Lung (tissue), 12 donors: ENCODE data around the gene NKTR. TPM values are rescaled to one million over a fixed set of nuclear protein-coding genes. Genes with fewer than 3 reads are reported as not detected.
A peak's percentile ranks its signal among the peaks of the same experiment; 100 is the strongest.

Source experiments
- ATAC-seq: fragments of 200-7000 bp; cut with Tn5 transposase; one replicate; pipeline ENCODE4 v1.9.1; 2020; ENCODE audit warnings: moderate number of reproducible peaks; ENCODE audit not compliant: insufficient read depth, low FRiP score
- DNase-seq, 3 donors: peaks; one replicate each; pipeline ENCODE4 v3.0.0-alpha.2; 2013 to 2017
- H3K27ac ChIP-seq, 2 donors: one replicate each; pipeline ENCODE4 v1.5.1; 2013; ENCODE audit warnings: mild to moderate bottlenecking in 2 of 2, moderate library complexity in 2 of 2, control low read depth in 1 of 2, inconsistent platforms in 1 of 2, low read depth in 1 of 2, low read length in 1 of 2
- H3K27me3 ChIP-seq, 3 donors: one replicate each; pipeline ENCODE4 v1.5.1; 2013; ENCODE audit warnings: low read length in 2 of 3; ENCODE audit not compliant: control insufficient read depth in 3 of 3, insufficient read depth in 3 of 3
- H3K36me3 ChIP-seq, 4 donors: one replicate each; pipeline ENCODE4 v1.5.1; 2013; ENCODE audit warnings: low read length in 4 of 4, mild to moderate bottlenecking in 1 of 4, moderate library complexity in 1 of 4; ENCODE audit not compliant: control insufficient read depth in 4 of 4, insufficient read depth in 4 of 4
- H3K4me1 ChIP-seq, 5 donors: one replicate each; pipeline ENCODE4 v1.5.1; 2013; ENCODE audit warnings: low read length in 5 of 5, mild to moderate bottlenecking in 2 of 5, moderate library complexity in 1 of 5; ENCODE audit not compliant: control insufficient read depth in 5 of 5, insufficient read depth in 5 of 5
- H3K4me3 ChIP-seq: one replicate; pipeline ENCODE4 v1.5.1; 2013; ENCODE audit warnings: mild to moderate bottlenecking, control low read depth, moderate library complexity
- H3K9ac ChIP-seq, 2 donors: one replicate each; pipeline ENCODE4 v1.5.1; 2013; ENCODE audit warnings: low read length in 2 of 2, control low read depth in 1 of 2; ENCODE audit not compliant: insufficient read depth in 1 of 2
- H3K9me3 ChIP-seq, 4 donors: one replicate each; pipeline ENCODE4 v1.5.1; 2013; ENCODE audit warnings: low read length in 3 of 4, mild to moderate bottlenecking in 1 of 4, moderate library complexity in 1 of 4; ENCODE audit not compliant: control insufficient read depth in 4 of 4, insufficient read depth in 3 of 4
- CTCF ChIP-seq: IDR thresholded peaks from 2 replicates; pipeline ENCODE4 v1.5.1; 2012; ENCODE audit warnings: mild to moderate bottlenecking; ENCODE audit errors: control extremely low read depth, extremely low read depth
- WGBS, 2 donors: extraction: QIAGEN DNeasy Blood & Tissue Kit; methylation state at CpG; one replicate each; pipeline ENCODE4 v1.1.7; 2013; 5-methylcytosine and 5-hydroxymethylcytosine counted together
- polyA plus RNA-seq, 2 donors: library from polyadenylated mRNA; stranded (reverse); fragments of 200-250 nt; gene quantifications; one replicate each; pipeline ENCODE4 v1.2.1, GENCODE V29; 2013
- total RNA-seq, 2 donors: library from RNA; depleted of rRNA in 1 of 2; stranded (reverse); fragments of >200 nt in 1 of 2; gene quantifications; one replicate each; pipeline ENCODE4 v1.2.1, GENCODE V29; 2014 to 2021
- donor health status: control.
- donor health status: control.
- donor health status: Bipolar disorder and iron deficiency.
- donor health status: healthy.
- donor health status: DM: yes; HTN: yes; CAD: no.

The NKTR gene
- total and polyA plus RNA-seq, 4 donors: 15.3 to 291 (median 52.9) TPM

GRCh38 chr3:42605546-42606173 is 5.2 kb downstream of the NKTR start:
- Histone ChIP-seq H3K9me3 (no peaks in the 10 kb centered on the region), H3K4me1 (peaks cover 0 to 17% (median 7%) of the 10 kb centered on the region in 5 donors), H3K27me3 (no peaks in the 10 kb centered on the region), H3K27ac (peak overlapping the region in 1 of 2 donors; percentile 61), H3K4me3 (no peak overlapping the region), H3K9ac (no peak overlapping the region), H3K36me3 (peaks cover 0 to 20% (median 11%) of the 10 kb centered on the region in 4 donors)
- DNase-seq (no peak), ATAC-seq (no peak)
- 70 to 84% methylated on average over 5 of the region's 5 CpGs for WGBS, 2 donors
- no peak for TF ChIP-seq CTCF

GRCh38 chr3:42608581-42608980 is 8.1 kb downstream of the NKTR start:
- TF ChIP-seq CTCF: no peak
- no peak overlapping the region for H3K4me3 ChIP-seq
- WGBS, 2 donors: 59 to 81% methylated on average over 5 of the region's 5 CpGs
- peak; percentile 46 to 66 (median 65) for DNase-seq
- H3K27ac ChIP-seq: no peak overlapping the region
- no peaks in the 10 kb centered on the region for H3K27me3 ChIP-seq
- H3K9ac ChIP-seq: no peak overlapping the region
- no peak for ATAC-seq
- H3K36me3 ChIP-seq: peaks cover 0 to 16% (median 10%) of the 10 kb centered on the region in 4 donors
- no peaks in the 10 kb centered on the region for H3K9me3 ChIP-seq
- H3K4me1 ChIP-seq: peaks cover 0 to 11% (median 6%) of the 10 kb centered on the region in 5 donors

- Histone ChIP-seq H3K9ac (no peak overlapping the region), H3K9me3 (no peaks in the 10 kb centered on the region), H3K4me3 (no peak overlapping the region), H3K27ac (peak overlapping the region in 1 of 2 donors; percentile 70), H3K36me3 (peaks cover 0 to 11% (median 7%) of the 10 kb centered on the region in 4 donors), H3K27me3 (no peaks in the 10 kb centered on the region), H3K4me1 (peaks cover 0 to 13% (median 4%) of the 10 kb centered on the region in 5 donors)
- no peak for TF ChIP-seq CTCF
- WGBS, 2 donors: 80 to 88% methylated on average over 1 of the region's 1 CpG
- ATAC-seq: no peak
- DNase-seq: no peak
Measured at GRCh38 chr3:42610976-42611375, 10.5 kb downstream of the NKTR start.
